ENCODE results near the gene EIF6.

Gene EIF6

GRCh38 chr20:35277531-35278395 is 6.8 kb downstream of the EIF6 start, which contains the start of gene MMP24OS:
MMP24OS (minus strand) TSS chr20:35278122; CDS start chr20:35277929, 193 bp downstream.
- TF ChIP-seq, protein P1, sequence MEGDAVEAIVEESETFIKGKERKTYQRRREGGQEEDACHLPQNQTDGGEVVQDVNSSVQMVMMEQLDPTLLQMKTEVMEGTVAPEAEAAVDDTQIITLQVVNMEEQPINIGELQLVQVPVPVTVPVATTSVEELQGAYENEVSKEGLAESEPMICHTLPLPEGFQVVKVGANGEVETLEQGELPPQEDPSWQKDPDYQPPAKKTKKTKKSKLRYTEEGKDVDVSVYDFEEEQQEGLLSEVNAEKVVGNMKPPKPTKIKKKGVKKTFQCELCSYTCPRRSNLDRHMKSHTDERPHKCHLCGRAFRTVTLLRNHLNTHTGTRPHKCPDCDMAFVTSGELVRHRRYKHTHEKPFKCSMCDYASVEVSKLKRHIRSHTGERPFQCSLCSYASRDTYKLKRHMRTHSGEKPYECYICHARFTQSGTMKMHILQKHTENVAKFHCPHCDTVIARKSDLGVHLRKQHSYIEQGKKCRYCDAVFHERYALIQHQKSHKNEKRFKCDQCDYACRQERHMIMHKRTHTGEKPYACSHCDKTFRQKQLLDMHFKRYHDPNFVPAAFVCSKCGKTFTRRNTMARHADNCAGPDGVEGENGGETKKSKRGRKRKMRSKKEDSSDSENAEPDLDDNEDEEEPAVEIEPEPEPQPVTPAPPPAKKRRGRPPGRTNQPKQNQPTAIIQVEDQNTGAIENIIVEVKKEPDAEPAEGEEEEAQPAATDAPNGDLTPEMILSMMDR (IDR thresholded peaks at IDR 0.05; ENCODE audit: extremely low read depth, insufficient read depth, missing control alignments) = peak; percentile 56
- in situ Hi-C loops (cut with MboI; ENCODE audit: low pct_unique_long_range_greater_than_20kb, low sequenced_read_pairs, unreplicated experiment) = no loop called here

GRCh38 chr20:35277127-35277526 is 7.4 kb downstream of the EIF6 start:
- in situ Hi-C loops (cut with MboI; ENCODE audit: low pct_unique_long_range_greater_than_20kb, low sequenced_read_pairs, unreplicated experiment) = no loop called here
- TF ChIP-seq, protein P1 (IDR thresholded peaks at IDR 0.05; ENCODE audit: extremely low read depth, insufficient read depth, missing control alignments) = no peak
- no peak for DNase-seq (ENCODE audit: low spot score)

More at GRCh38 chr20:35277531-35278395, 6.8 kb downstream of the EIF6 start, which contains the start of gene MMP24OS:
- DNase-seq (ENCODE audit: low spot score) = peak; percentile 96

DNA sequence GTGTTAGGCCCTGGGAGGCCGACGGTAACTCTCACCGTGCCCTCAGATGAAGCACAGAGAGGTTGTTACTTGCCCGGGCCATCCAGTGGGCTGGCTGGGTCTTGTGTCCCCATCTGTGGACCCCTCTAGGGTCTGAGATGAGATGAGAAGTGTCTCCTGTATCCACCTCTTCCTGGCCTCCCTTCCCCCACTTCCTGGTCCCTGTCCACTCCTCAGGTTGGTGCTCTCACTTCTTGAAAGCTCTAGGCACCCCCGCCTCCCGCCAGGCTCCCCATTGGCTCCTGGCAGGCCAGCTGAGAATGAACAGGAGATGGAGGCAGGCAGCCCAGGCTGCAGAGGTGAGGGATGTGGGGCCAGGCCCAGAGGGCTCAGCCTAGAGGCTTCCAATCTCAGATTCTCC is 8.2 kb downstream of the EIF6 start:
- no peak for DNase-seq (ENCODE audit: low spot score)
- TF ChIP-seq, protein P1 (IDR thresholded peaks at IDR 0.05; ENCODE audit: extremely low read depth, insufficient read depth, missing control alignments) = no peak
- in situ Hi-C loops (cut with MboI; ENCODE audit: low pct_unique_long_range_greater_than_20kb, low sequenced_read_pairs, unreplicated experiment) = no loop called here

- TF ChIP-seq, protein P1 (IDR thresholded peaks at IDR 0.05; ENCODE audit: extremely low read depth, insufficient read depth, missing control alignments) = no peak
- in situ Hi-C loops (cut with MboI; ENCODE audit: low pct_unique_long_range_greater_than_20kb, low sequenced_read_pairs, unreplicated experiment) = no loop called here
- no peak for DNase-seq (ENCODE audit: low spot score)
Measured at GRCh38 chr20:35275741-35276251, 8.8 kb downstream of the EIF6 start.

DNA sequence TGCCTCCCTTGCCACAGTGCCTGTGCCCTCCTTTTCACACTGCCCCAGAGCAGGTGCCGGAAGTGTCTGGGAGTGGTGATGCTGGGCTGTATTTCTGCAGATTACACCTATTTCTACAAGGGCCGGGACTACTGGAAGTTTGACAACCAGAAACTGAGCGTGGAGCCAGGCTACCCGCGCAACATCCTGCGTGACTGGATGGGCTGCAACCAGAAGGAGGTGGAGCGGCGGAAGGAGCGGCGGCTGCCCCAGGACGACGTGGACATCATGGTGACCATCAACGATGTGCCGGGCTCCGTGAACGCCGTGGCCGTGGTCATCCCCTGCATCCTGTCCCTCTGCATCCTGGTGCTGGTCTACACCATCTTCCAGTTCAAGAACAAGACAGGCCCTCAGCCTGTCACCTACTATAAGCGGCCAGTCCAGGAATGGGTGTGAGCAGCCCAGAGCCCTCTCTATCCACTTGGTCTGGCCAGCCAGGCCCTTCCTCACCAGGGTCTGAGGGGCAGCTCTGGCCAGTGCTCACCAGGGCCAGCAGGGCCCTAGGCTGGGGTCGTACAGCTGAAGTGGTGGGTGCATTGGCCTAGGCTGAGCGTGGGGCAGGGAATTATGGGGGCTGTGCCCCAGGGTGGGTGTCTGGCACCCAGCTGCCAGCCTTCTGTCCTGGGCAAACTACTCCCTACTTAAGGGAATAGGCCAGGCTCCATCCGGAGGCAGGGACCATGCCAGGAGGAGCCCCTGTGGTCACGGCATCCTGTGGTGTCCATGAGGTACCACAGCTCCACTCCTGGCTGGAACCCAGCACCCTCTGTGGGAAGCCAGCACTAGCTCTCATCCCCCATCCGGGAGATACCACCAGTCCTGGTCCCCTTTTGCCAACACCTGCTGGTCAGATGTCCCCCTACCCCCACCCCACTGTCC is 10.1 kb downstream of the EIF6 start:
- in situ Hi-C loops (cut with MboI; ENCODE audit: low pct_unique_long_range_greater_than_20kb, low sequenced_read_pairs, unreplicated experiment) = no loop called here
- TF ChIP-seq, protein P1 (IDR thresholded peaks at IDR 0.05; ENCODE audit: extremely low read depth, insufficient read depth, missing control alignments) = no peak
- DNase-seq (ENCODE audit: low spot score) = no peak

Measured in GM13977 (cell line).